Limb (tissue), 2 donors: ENCODE data around the gene CHD5.
A peak's percentile ranks its signal among the peaks of the same experiment; 100 is the strongest.
"Not testable (repeated sequence)": the region's sequence is repeated elsewhere in the genome, so short reads cannot be mapped to it uniquely, and the experiment has no call there.

Source experiments
- DNase-seq, 2 donors: peaks; one replicate each; pipeline ENCODE4 v3.0.0-alpha.2; 2016; ENCODE audit errors: extremely low spot score in 2 of 2

Gene CHD5

DNA sequence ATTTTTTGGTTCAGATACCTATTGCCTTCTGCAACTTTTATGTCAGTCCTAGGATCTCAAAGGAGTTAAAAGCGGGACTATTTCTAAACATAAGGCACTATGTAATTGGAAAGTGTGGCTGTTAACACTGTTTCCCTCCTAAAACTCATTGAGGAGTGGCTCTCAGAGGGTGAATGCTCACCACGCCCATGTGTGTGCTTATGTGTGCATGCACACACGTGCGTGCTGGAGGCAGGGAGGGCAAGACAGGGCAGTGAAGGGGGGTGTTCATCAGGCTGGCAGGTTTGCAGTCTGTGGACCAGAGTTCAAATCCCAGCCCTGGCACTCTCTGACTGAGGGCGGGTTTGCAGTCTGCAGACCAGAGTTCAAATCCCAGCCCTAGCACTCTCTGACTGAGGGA is 112.0 kb downstream of the CHD5 start:
- DNase-seq = no peak

DNA sequence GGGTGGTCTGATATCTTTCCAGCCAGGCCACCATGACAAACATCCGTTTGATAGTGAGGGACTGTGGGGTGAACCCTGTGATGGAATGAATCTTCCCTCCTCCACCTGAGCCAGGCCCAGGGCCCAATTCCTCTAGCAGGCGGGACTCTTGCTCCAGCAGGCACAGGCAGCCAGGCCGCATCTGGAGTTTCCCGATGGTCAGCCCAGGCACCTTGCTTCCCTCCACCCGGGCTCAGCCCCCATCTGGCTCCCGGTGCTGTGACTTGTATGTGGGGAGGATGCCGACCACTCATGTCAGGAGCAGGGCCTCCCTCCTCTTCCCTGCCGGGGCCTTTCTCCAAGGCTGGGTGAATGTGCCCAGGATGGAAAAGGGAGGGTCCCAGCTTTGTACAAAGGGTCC is 113.4 kb downstream of the CHD5 start:
- no peak for DNase-seq

DNA sequence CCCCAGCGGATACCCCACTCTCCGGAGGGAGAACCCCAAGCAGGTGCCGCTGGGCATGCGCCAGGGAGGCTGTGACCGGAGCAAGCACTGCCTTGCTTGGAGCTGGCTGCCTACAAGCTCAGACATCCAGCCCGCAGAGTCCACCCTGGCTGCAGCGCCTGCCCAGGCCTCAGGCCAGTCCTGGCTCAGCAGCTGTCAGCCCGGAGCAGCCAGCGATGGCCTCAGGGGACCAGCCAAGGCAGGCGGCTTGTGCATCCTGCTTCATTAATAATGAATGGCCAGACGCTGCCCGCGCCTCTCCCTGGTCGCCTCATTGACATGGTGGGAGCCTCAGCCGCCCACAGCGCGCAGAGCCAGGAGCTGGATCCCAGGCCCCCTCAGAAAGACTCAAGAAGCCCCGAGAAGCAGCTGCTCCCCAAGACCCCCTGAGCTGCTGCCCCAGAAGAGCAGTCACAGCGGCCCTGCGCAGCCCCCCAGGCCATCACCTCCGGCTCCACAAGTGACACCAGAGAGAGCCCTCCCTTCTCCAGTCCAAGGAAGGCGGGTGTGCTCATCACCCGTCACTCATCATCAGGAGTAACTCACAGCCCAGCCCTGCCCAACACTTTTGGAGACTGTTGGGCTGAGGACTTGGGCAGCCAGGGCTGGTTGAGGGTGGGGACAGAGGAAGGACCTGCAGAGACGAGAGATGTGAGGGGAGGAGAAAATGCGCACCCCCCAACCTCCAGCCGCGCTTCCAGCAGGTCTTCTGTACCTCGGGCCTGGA is 114.8 kb downstream of the CHD5 start:
- no peak for DNase-seq

DNA sequence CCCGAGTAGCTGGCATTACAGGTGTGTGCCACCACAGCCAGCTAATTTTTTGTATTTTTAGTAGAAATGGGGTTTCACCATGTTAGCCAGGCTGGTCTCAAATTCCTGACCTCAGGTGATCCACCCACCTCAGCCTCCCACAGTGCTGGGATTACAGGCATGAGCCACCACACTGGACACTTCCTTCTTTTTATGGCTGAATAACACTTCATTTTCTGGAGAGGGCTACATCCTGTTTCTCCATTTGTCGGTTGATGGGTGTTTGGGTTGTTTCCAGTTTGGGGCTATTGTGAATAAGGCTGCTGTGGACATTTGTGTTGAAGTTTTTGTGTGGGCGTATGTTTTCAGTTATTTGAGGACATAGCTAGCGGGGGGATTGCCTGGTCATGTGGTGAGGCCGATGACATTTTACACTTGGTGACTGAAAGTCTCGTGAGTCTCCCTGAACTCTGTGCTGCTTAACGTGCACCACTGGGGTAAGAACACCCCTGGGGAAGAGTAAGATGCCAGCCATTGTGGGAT is 116.5 kb downstream of the CHD5 start:
- DNase-seq = not testable (repeated sequence)

DNA sequence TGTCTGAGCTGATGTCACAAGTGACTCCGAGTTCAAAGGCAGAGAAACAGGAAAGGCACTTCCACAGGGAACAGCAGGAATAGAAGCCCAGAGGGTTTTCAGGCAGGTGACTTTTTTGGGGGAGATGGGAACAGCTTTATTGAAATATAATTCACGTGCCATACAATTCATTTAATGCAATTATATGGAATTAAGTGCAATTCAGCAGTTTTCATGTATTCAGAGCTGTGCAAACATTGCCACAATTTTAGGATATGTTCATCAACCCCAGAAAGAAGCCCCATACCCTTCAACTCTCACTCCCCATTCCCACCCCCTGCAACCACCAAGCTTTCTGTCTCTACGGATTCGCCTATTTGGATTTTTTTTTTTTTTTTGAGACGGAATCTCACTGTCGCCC is 117.5 kb downstream of the CHD5 start:
- DNase-seq = no peak

DNA sequence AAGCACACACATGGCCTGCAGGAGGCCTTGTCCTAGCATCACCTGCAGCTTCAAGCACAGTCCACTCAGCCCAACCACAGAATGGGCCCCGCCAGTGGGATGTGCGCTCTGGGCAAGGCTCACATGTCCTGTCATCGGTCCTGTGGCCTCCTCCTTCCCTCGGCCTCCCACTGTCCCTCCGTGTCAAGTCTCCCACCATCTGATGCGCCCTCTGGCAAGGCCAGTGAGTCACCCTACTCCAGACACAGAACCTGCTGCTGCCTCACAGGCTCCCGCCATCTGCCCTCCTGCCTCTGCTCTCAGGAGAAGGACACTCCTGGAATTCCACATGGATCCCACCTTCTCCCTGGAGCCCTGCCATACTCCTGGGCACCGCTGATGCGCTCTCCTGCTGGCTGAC is 120.3 kb downstream of the CHD5 start:
- DNase-seq = no peak

DNA sequence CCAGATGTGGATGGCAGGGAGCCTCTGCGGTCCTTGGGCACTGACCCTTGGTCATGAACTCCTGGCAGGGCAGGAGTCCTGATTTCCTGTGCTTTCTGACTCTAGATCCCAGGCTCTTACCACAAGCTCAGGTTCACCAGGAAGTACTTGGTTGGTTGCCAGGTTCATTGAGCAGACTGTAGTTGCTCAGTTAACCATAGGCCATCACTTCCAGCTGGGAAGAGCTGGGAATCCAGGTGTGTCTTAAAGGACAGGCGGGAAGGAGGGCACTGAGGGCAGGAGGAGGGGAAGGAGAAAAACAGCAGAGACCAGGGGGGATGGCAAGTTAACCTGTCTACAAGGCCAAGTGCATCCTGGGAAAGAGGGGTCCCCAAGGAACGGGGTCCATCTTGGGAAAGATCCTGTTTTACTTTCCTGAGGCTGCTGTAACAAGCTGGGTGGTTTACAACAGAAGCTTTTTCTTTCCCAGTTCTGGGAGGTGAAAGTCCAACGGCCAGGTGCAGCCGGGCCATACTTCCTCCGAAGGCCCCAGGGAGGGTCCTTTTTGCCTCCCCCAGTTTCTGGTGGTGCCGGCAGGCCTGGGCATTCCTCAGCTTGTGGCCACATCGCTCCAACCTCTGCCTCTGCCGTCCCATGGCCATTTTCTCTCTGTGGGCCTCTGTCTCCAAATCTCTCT is 122.8 kb downstream of the CHD5 start:
- no peak for DNase-seq

DNA sequence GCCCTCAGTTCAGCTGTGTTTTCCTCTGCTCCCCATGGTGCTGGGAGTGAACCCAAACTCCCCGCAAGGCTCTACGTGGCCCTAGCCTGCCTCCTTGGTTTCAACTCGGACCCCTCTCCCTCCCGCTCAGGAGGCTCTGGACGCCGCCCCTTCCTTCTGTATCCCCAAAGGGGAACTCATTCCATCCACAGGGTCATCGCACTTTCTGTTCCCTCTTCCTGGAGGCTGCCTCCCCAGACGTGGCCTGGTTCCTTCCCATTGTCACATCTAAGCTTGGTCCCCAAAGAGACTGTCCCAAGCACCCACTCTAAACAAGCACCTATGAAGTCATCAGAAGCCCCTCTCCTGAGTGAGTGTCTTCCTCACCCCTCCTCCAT is 123.6 kb downstream of the CHD5 start:
- DNase-seq = no peak

DNA sequence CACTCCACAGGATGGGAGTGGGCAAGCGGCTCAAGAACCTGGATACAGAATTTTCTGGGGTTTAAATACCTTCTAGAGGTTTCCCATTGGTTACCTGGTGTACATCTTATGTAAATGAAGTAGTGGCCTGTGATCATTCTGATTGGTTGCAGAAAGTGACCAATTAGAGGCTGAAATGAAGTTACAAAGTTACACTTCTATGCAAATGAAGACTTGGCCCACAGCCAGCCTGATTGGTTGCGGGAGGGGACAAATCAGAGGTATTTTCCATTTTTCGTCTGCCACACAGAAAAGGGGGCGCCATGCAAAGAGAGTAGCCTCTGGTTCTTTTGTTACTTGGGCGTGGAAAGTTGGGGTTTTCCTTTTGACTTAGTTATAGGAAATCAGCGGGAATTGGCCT is 125.5 kb downstream of the CHD5 start:
- no peak for DNase-seq

DNA sequence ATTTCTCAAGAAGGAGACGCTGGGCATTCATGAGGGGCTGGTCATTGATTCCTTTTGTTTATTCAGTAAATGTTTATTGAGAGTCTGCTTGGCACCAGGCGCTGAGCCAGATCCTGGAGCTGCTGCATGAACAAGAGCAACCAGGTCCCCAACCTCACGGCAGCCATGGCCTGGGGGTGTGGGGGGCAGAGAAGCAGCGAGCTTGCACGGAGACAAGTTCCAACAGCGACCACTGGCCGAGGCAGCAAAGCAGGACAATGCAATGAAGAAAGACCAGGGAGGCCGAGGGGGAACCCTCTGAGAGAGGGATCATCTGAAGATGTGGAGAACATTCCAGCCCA is 126.9 kb downstream of the CHD5 start:
- peak in 1 of 2 donors; percentile 51 for DNase-seq

DNA sequence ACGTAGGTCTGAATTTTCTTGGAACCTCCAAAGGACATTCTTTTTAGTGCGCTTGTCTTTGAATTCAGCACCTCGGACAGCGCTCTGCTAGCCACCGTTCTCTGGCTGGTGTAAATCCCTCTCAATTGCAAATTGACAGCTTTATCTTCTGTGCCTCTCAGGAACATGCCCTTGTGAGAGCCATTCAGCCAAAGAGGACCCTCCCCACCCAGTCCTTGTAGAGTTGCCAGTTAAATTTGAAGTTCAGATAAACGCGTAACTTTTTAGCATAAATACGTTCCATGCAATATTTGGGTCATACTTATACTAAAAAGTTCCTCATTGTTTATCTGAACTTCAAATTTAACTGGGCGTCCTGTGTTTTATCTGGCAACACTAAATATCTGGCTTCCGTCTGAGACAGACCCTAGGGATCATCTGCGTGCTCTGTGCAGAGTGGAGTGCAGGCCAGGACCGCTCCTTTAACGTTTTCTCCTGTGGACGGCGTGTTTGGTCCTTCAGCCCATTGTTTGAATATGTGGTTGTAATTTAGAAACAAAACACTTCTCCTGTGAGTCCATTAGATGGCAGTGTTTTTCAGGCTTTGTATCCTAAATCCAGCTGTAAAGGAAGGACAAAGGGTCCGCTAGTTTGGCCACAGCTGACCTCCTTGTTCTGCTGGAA is 127.4 kb downstream of the CHD5 start:
- peak; percentile 76 to 80 for DNase-seq
